GM18951 (cell line): ENCODE results near the gene OLFML2A.

Source experiments
- POLR2A ChIP-seq: IDR thresholded peaks from 4 replicates; pipeline ENCODE4 v1.6.1; 2011; ENCODE audit warnings: mild to moderate bottlenecking; ENCODE audit not compliant: insufficient read length, insufficient read depth; ENCODE audit errors: extremely low read depth
- in situ Hi-C: fragments of 300-500 bp; cut with MboI; formaldehyde crosslinking; loops from one replicate; pipeline ENCODE4 v1.12.0; 2022; ENCODE audit warnings: low sequenced_read_pairs, mixed read lengths, inconsistent platforms; ENCODE audit not compliant: unreplicated experiment

OLFML2A gene

DNA sequence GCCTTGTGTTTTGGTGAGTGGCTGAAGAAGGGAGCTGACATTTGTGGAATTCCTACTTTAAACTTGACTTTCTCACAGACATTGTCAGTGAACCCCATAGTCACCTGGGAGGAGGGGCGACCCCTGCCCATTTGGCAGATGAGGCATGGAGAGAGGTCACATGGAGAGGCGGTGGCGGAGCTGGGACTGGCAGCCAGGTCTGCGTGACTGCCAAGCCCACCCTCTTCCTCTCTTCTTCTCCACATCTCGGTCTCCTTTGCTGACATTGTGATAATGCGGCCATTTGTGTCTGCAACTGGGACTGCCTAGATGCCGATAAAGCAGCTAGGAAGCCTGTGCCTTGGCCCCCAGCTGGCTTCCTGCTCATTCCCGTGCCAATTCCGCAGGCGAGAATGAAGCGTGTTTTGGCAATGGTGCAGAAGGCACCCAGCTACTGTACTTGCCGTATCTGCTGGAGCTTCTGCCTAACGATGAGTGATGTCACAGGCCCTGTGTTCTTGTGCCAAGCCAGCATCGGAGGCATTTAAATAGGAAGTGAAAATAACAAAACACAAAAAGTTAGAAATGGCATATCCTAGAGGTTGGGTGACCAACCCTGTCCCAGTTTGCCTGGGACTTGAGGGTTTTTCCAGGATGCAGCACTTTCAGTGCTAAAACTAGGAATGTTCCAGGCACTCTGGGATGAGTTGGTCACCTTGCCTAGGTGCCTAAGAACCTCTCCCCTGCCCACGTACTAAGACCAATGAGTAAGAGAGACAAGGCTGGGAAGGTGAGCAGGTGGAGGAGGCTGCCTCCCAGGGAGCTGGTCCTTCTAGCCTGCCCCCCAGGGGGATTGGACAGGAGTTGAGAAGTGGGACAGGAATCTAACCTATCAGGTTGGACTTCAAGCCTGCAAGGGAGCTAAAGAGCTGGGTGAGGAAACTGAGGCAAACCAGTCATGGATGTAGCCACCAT is 23.6 kb downstream of the OLFML2A start:
- TF ChIP-seq POLR2A, result no peak
- in situ Hi-C loops, result no loop called here

DNA sequence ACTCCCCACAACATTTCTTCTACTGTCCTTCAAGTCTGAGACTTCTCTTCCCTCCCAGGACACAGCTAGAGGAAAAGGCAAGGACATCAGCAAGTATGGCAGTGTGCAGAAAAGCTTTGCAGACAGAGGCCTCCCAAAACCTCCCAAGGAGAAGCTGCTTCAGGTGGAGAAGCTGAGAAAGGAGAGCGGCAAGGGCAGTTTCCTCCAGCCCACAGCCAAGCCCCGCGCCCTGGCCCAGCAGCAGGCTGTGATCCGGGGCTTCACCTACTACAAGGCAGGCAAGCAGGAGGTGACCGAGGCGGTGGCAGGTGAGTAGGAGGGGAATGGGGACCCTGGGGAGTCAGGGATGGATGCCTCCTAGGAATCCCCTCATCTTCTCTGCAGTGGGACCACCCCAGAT is 24.4 kb downstream of the OLFML2A start:
- no peak for TF ChIP-seq POLR2A
- in situ Hi-C loops, result no loop called here

DNA sequence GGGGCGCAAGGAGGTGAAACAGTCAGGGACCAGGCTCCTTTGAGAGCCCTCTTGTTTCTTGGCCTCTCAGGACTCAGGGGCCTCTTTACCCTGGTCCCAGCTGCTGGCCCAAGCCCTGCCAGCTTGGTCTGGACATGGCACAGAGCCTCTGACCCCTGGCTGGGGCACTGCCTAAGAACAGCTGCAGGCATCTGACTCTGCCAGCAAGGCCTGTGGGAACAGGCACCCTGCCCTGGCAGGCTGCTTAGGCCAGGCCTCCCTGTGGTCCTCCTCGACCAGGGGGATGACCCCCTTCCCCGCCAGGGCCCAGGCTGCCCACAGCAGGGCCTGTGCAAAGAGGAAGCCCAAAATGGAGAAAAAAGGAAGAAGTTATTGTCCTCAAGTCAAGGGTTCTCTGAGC is 25.5 kb downstream of the OLFML2A start:
- in situ Hi-C loops, result no loop called here
- TF ChIP-seq POLR2A, result no peak

DNA sequence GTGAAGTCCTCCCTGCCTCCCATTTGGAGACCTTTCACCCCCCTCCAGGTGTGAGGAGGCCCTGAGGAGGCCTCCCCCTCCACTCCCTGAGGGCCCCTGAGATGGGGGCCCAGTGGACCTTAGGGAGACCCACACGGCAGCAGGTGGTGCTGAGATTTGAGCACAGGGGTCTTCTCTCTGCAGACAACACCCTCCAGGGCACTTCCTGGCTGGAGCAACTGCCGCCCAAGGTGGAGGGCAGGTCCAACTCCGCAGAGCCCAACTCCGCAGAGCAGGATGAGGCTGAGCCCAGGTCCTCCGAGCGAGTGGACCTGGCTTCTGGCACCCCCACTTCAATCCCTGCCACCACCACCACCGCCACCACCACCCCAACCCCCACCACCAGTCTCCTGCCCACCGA is 27.0 kb downstream of the OLFML2A start:
- TF ChIP-seq POLR2A, result no peak
- in situ Hi-C loops, result no loop called here

DNA sequence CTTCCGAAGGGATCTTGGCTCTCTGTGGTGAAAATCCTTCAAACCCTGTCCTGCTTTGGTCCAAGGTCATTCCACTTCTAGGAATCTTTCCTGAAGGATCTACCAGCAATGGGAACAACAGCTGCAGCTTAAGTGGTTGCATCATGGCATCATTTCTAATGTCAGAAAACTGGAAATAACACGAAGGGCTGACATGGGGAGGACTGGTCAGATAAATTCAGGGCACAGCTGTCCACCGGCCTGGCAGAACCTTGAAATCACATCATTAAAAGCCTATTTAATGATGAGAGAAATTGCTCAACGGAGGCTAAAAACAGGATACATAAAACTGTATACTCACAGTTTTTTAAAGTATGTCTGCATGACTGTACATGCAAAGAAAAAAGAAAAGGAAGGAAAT is 28.3 kb downstream of the OLFML2A start:
- no peak for TF ChIP-seq POLR2A
- in situ Hi-C loops, result no loop called here

DNA sequence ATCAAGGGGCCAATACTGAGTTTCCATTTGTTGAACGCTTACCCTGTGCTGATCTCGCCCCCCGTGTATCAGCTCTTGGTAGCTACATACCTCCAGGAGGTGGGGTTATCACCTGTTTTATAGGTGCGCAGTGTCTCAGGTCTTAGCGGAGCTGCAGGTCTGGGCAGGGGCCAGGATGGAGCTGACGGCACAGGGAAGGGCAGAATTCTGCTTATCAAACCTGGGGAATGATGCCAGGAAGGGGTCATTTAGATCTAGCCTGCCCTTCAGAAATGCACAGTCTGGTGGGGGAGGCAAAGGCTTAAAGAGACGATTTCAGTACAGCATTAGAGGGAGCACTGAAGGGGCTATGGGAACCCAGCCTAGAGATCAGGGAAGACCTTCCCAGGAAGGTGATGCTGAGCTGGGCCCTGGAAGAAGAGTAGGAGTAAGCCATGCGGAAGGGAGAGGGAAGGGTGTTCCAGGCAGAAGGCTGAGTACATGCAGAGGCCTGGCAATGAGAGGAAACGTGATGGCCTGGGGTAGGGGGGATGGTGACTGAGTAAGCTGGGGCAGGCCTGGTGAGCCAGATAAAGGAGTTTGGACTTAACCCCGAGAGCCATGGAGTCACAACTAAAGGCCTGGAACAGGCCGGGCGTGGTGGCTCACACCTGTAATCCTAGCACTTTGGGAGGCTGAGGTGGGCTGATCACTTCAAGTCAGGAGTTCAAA is 31.5 kb downstream of the OLFML2A start:
- in situ Hi-C loops, result no loop called here
- no peak for TF ChIP-seq POLR2A

DNA sequence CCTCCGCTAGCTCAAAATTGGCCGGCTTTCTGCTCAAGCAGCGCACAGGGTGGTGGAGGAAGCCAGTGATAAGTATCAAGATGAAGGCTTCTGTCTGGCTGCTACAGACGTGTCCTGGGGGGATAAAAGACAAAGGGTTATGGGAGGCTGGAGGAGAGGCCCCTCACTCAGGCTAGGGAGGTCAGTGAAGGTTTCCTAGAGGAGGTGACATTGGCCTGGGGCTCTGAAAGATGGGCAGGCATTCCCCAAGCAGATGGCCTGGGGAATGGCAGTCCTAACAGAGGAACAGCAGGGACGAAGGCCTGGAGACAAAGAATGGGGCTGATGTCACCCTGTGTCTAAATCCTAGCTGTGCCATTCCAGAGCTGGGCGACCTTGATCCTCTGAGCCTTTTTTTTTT is 32.3 kb downstream of the OLFML2A start:
- in situ Hi-C loops, result no loop called here
- TF ChIP-seq POLR2A, result no peak

DNA sequence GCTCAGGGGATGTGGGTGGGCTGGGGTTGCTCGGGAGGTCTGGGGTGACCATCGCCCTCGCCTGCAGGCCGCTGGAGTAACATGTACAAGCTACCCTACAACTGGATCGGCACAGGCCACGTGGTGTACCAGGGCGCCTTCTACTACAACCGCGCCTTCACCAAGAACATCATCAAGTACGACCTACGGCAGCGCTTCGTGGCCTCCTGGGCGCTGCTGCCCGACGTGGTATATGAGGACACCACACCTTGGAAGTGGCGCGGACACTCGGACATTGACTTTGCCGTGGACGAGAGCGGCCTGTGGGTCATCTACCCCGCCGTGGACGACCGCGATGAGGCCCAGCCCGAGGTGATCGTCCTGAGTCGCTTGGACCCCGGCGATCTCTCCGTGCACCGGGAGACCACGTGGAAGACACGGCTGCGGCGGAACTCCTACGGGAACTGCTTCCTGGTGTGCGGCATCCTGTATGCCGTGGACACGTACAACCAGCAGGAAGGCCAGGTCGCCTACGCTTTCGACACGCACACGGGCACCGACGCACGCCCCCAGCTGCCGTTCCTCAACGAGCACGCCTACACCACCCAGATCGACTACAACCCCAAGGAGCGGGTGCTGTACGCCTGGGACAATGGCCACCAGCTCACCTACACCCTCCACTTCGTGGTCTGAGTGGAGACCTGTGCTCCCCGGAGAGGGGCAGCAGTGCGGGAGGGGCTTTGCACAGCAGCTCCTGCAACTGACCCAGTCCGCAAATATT is 33.0 kb downstream of the OLFML2A start:
- no peak for TF ChIP-seq POLR2A

DNA sequence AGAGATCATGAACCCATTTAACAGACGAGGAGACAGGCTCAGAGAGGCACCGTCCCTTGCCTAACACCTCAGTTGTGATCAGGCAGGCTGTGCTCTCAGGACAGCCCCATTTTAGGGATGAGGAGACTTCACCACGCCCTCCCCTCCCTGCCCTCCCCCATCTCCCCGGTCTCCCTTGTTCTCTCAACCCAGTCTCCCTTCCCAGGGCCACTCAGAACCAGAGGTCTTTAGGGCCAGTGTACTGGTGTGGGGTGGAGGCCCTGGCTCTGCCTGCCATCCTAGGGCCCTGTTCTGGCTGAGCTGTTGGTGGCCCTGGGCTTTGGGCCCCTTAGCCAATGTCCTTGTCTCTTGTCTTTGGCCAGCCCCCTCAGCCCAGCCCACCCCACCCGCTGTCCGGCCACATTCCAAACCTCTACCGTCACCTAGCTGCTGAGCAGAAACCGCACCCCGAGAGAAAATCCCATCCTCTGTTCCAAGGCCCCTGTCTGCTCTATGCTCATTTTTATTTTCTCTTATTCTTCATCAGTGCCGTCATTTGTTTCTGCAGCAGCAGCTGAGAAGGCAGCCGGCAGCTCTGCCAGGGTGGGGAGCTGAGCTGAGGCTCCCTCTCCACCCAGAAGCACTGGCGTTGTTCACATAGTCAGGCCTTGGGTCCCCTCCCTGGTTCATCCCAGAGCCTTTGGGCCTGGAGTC is 33.9 kb downstream of the OLFML2A start:
- no peak for TF ChIP-seq POLR2A
- in situ Hi-C loops, result no loop called here

More for the DNA sequence above, 33.0 kb downstream of the OLFML2A start:
- in situ Hi-C loops, result no loop called here

DNA sequence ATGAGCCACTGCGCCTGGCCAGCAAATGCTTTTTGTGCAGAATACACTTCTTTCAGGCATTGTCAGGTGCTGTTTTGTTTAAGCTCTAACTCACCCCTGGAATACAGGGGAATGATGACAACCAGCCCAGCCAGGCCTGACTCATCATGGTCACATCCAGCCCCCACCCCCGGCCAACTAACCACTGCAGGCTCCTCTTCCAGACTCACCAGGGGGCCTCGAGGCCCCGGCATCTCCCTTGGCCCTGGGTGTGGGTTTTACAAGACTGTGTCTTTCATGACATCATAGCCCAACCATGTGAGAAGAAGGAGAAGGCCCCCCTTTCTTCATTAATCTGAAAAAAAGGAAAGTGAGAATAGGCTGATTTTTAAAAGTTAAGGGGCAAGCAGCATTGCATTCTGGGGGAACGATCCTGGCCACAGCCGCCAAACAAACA is 35.5 kb downstream of the OLFML2A start:
- no peak for TF ChIP-seq POLR2A

DNA sequence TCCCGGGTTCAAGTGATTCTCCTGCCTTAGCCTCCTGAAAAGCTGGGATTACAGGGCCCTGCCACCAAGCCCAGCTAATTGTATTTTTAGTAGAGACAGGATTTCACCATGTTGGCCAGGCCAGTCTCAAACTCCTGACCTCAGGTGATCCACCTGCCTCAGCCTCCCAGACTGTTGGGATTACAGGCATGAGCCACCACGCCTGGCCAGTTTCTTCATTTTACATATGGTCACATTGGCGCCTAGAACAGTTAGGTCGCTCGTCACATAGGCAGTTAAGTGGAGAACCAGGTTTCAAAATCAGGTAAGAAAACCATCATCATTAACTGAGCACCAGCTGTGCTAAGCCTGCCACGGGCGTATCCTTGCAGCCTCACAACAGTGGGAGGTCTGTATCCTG is 36.1 kb downstream of the OLFML2A start:
- no peak for TF ChIP-seq POLR2A
- in situ Hi-C loops, result no loop called here

More for the DNA sequence above, 35.5 kb downstream of the OLFML2A start:
- in situ Hi-C loops, result no loop called here

DNA sequence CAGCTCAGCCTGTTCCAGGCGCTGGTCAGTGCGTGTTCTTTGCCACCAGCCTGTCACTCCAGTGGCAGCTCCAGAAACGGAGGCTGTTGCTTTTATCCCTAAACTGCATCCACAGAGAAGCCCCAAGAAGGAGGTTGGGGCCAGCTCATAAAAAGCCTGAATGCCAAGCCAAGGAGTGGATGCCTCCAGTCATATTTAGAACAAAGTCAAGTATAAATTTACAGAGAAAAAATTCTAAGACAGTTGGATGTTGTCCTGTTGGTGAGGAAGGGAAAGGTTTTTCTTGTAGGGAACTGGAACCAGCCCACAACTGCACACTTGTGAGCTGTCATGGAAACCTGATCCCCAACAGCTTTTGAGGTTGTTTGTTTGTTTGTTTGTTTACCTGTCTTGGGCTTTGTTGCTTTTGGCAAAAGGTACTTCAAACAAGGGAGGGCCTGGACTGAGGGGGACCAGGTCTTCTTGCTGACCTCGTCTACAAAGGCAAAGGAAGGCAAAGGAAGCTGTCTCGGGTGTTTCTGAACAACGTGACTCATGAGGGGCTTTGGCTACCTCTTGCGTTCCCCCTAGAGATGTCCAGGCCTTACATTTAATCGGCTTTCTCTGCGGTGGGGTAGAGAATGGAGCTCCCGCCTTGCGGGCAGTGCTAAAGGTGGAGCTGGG is 36.7 kb downstream of the OLFML2A start:
- in situ Hi-C loops, result no loop called here
- no peak for TF ChIP-seq POLR2A
